ENCODE results near the gene CBFB.

The CBFB gene

GRCh38 chr16:67016681-67017420, 12.1 kb upstream of the CBFB start:
- no peak for DNase-seq (ENCODE audit: low read depth in 2 of 2)

- no peak for DNase-seq (ENCODE audit: low read depth in 2 of 2)
These were observed 11.6 kb upstream of the CBFB start for GRCh38 chr16:67017421-67017750.

DNA sequence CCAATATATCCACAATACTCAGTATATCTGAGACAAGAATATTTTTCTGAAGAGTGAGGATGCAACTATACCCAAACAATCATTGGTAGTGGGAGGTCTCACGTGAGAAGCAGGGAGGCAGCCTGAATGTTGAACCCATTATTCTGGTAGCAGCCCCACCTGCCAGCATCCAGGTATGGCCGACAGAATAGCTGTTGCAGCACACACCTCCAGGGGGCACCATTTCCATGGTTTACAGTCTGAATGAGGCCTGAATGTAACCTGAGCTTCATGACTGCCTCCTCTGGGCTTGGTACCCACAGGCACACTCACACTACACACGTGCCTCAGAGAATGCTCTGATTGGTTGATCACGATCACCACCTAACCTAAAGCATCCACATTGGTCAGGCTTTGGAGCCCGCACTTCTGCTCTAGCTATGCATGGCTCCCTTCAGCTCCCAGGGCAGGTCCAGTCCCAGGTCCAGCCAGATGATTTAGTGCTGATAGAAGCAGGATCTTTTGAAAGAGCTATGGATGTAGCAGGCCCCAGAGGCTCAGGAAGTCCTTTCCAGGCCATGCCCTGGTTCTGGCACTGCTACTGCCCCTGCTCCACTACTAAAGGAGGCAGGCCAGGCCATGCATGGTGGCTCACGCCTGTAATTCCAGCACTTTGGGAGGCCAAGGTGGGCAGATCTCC, 11.0 kb upstream of the CBFB start:
- DNase-seq (ENCODE audit: low read depth in 2 of 2), result peak; percentile 87 to 90

- DNase-seq (ENCODE audit: low read depth in 2 of 2), result no peak
These were observed 9.8 kb upstream of the CBFB start for GRCh38 chr16:67019171-67019570.

DNA sequence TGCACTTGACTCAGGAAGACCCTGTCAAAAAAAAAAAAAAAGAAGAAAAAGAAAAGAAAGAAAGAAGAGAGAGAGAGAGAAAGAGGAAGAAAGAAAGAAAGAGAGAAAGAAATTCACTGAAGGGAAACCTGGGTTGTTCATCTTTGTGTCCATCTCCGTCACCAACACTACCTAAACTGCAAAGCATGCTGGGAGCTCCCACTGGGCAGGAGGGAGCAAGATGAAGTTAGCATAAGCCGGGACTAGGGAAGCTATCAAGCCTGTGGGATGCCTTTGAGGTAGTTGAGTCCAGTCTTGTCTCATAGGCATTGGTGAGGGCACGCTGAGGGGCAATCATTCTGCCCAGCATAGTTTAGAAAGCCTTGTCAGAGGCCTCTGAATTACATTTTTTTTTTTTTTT, 7.6 kb upstream of the CBFB start:
- no peak for DNase-seq (ENCODE audit: low read depth in 2 of 2)

- no peak for DNase-seq (ENCODE audit: low read depth in 2 of 2)
These were observed 6.3 kb upstream of the CBFB start for GRCh38 chr16:67022531-67023214.

- no peak for DNase-seq (ENCODE audit: low read depth in 2 of 2)
These were observed 5.3 kb upstream of the CBFB start for GRCh38 chr16:67023689-67024088.

- no peak for DNase-seq (ENCODE audit: low read depth in 2 of 2)
These were observed 4.4 kb upstream of the CBFB start for GRCh38 chr16:67024384-67025209.

GRCh38 chr16:67025210-67025550, 3.8 kb upstream of the CBFB start:
- no peak for DNase-seq (ENCODE audit: low read depth in 2 of 2)

- no peak for DNase-seq (ENCODE audit: low read depth in 2 of 2)
These were observed 2.4 kb upstream of the CBFB start for GRCh38 chr16:67026570-67026969.

- no peak for DNase-seq (ENCODE audit: low read depth in 2 of 2)
These were observed 1.9 kb upstream of the CBFB start for GRCh38 chr16:67027046-67027445.

DNA sequence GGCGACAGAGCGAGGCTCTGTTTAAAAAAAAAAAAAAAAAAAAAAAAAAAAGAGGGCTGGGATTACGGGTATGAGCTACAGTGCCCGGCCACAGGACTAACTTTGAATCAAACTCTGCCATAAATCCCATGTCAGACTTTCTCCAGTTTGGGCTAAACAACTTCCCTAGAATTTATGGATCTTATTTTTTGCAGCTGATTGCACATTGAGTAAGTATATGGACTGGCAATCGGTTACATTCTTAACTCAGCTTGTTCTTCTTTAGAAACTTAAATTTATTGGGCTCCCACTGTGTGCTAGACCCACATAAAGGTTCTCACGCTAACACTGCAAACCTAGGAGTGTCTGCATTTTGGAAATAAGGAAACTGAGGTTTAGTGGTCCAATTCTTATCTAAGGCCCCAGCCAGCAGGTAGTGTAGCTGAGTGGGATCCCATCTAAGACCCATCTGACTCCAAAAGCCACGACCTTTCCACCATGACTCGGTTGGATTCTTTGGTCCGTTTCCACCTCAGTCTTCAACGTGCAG, 718 bp upstream of the CBFB start:
- DNase-seq (ENCODE audit: low read depth in 2 of 2), result no peak

GRCh38 chr16:67029254-67030096, 526 bp downstream of the CBFB start:
- DNase-seq (ENCODE audit: low read depth in 2 of 2), result peak; percentile 42 to 49

DNA sequence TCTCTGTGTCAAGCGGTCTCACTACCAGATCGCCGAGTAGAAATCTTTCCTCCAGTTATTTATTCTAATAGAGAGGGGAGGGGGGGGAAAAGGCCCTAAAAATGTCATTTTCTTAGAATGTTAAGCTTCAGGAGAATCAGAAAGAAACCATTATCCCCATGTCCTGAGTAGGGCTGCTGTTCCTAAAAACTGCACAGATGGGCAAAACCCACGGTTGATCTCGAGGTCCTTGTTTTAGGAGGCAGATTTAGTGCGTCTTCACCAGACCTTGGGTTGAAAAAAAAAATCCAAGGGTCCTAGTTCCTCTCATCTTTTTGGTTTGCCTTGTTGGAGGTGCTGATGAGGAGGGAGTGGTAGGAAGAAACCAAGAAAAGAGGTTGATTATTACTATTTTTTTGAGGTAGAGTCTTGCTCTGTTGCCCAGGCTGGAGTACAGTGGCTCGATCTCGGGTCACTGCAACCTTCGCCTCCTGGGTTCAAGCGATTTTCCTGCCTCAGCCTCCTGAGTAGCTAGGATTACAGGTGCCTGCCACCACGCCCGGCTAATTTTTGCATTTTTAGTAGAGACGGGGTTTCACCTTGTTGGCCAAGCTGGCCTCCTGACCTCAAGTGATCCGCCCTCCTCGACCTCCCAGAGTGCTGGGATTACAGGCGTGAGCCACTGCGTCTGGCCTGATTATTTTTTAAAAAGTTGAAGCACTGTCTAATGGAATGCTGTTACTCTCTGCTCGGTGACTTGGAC, 1.4 kb downstream of the CBFB start:
- no peak for DNase-seq (ENCODE audit: low read depth in 2 of 2)

DNA sequence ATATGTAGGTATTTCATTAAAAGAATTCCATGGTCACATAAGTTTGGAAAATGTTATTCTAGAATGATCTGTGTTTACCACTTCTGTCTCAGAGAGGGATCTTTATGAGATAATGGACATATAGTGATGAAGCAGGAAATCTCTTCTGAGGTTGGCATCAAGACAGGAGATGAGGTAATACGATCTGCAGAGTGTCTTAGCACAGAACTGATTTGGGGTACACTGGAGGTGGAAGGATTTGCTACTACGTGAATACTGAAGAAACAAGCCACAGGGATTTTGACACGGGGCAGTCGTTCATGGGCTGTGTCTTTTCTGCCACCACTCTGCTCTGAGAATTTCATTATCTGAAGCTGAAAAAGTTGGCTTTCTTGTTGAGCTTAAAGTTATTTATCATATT, 5.5 kb downstream of the CBFB start:
- no peak for DNase-seq (ENCODE audit: low read depth in 2 of 2)

DNA sequence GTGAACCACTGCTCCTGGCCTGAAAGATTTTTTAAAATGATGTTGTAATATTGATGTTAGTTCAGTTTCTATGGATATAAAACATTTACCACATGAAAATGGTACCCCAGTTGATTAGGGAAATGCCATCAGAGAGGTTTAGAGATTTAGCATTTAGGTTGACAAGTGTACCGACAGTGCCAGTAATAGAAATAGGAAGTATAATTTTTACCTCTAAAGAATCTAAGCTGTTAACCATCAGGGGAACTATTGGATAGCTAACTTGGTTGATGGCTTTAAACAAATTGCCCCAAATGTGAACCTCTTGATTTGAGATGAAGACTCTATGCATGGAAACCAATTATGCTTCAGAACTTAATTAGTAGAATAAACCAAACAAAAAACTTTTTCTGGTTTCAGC, 6.4 kb downstream of the CBFB start:
- no peak for DNase-seq (ENCODE audit: low read depth in 2 of 2)

DNA sequence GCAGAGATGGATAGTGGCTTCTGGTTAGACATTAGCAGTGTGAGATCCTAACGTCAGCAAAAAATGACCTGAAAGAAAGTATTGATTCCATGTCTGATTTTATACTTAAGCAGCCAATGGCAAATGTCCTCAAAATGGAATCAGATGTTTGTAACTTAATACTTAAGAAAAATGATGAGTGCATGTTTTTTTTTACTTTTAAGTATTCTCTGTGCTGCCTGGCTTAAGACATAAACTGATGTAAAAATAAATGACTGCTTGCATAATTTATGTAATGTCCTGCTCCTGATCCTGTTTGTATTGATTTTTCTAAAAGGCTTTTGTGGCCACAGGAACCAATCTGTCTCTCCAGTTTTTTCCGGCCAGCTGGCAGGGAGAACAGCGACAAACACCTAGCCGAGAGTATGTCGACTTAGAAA, 7.4 kb downstream of the CBFB start:
- DNase-seq (ENCODE audit: low read depth in 2 of 2), result no peak

DNA sequence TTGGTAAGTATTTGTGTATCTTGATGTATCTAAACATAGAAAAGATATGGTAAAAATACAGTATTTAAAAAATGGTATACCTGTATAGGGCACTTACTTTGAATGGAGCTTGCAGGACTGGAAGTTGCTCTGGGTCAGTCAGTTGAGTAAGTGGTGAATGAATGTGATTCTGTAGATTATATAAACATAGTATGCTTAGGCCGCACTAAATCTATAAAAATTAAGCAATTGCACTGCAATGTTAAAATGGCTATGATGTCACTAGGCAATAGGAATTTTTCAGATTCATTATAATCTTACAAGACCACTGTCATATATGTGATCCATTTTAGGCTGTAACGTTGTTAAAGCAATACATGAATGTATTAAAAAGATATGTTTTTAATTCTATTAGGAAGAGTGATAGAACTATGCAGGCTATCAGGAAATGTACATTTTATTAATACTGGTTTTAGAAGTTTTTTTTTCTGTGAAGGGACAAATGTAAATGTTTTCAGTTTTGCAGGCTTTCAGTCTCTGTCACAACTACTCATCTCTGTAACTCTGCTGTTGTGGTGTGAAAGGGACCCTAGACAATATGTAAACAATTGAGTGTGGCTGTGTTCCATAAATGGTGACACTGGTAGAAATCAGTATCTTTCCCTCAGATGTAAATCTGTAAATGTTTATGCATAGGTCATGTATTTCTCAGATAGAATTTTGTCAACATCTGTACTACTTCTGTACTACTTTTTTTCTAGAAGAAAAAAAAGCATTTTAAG, 10.5 kb downstream of the CBFB start:
- no peak for DNase-seq (ENCODE audit: low read depth in 2 of 2)

DNA sequence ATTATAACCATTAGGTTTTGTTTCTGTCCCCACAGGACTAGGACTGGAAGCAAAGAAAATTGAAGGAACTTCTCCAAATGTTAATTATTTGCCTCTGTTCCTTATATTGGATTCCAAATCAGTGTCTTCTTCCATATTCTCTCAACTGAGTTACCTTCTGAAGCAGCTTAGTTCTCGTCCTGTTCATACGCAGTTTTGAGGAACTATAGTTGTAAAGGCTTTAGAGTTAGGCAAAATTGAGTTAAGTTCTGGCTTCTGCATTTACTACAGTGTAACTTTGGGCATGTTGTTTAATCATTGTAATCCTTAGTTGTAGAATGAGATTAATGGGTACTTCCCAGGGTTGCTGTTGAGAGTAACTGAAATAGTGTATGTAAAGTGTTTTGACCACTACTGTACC, 11.2 kb downstream of the CBFB start:
- DNase-seq (ENCODE audit: low read depth in 2 of 2), result no peak

DNA sequence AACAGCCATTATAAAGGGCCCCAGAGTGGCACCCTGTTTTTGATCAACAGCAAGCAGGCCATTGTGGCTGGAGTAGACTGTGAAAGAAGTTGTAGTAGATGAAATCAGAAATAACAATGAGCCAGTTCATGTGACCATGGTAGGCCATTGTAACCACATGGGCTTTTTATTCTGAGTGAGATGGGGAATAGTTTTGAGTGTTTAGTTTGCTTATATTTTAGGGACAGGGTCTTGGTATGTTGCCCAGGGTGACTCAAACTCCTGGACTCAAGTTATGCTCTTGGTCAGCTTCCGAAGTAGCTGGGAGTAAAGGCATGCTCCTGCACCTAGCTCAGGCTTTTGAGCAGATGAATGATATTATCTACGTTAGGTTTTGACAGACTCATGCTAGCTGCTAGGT, 12.0 kb downstream of the CBFB start:
- DNase-seq (ENCODE audit: low read depth in 2 of 2), result no peak

All from stimulated activated CD4-positive, alpha-beta T cell treated with anti-CD3 and anti-CD28 coated beads, Interleukin-4, amount 100 ng/mL, for 48 hours (primary cell).